Neural cell (in vitro differentiated cells): ENCODE measurements around the gene APRT. TPM values are rescaled to one million over a fixed set of nuclear protein-coding genes. Genes with fewer than 3 reads are reported as not detected.

ENCODE experiments used
- H2AFZ ChIP-seq: fragments of 200-600, 300-800 bp; sonication (generic), shearing (Covaris generic); 2 replicates; pipeline ENCODE4 v1.6.0; 2014; ENCODE audit warnings: low read depth, mild to moderate bottlenecking, antibody characterized with exemption, low read length, moderate library complexity
- H3F3A ChIP-seq: fragments of 200-600 bp; shearing (Covaris generic); 2 replicates; pipeline ENCODE4 v1.6.1; 2016; ENCODE audit warnings: mild to moderate bottlenecking, moderate library complexity, mixed read lengths, antibody characterized with exemption, low read length; ENCODE audit not compliant: insufficient read depth, poor library complexity, severe bottlenecking
- H3K27ac ChIP-seq: fragments of 200-600, 300-800 bp; sonication (generic), shearing (Covaris generic); 2 replicates; pipeline ENCODE4 v1.5.1; 2014; ENCODE audit warnings: mild to moderate bottlenecking, low read length, moderate library complexity
- H3K27me3 ChIP-seq: fragments of 300-800, 200-600 bp; sonication (generic), shearing (Covaris generic); 2 replicates; pipeline ENCODE4 v1.6.0; 2014; ENCODE audit warnings: mild to moderate bottlenecking, low read depth, low read length, moderate library complexity; ENCODE audit not compliant: insufficient read depth
- H3K36me3 ChIP-seq: fragments of 300-800, 200-600 bp; sonication (generic), shearing (Covaris generic); 2 replicates; pipeline ENCODE4 v1.5.1; 2014; ENCODE audit warnings: mild to moderate bottlenecking, antibody characterized with exemption, low read length, moderate library complexity; ENCODE audit not compliant: insufficient read depth
- H3K4me2 ChIP-seq: fragments of 300-800, 200-600 bp; sonication (generic), shearing (Covaris generic); 2 replicates; pipeline ENCODE4 v1.6.0; 2014; ENCODE audit warnings: mild to moderate bottlenecking, low read length
- H3K4me3 ChIP-seq: fragments of 300-800, 200-600 bp; sonication (generic), shearing (Covaris generic); 2 replicates; pipeline ENCODE4 v1.5.1; 2014; ENCODE audit warnings: mild to moderate bottlenecking, low read length, moderate library complexity
- H3K79me2 ChIP-seq: fragments of 200-600 bp; shearing (Covaris generic); replicated peaks from 2 replicates; pipeline ENCODE4 v1.6.0; 2014; ENCODE audit warnings: mild to moderate bottlenecking, low read length, moderate library complexity; ENCODE audit not compliant: insufficient read depth
- H3K9ac ChIP-seq: fragments of 300-800, 200-600 bp; sonication (generic), shearing (Covaris generic); 2 replicates; pipeline ENCODE4 v1.6.1; 2016; ENCODE audit warnings: mild to moderate bottlenecking, low read length, mixed read lengths
- H3K9me2 ChIP-seq: fragments of 200-600 bp; shearing (Covaris generic); 2 replicates; pipeline ENCODE4 v1.6.1; 2016; ENCODE audit warnings: mild to moderate bottlenecking, low read length, mixed read lengths; ENCODE audit not compliant: insufficient read depth
- H3K9me3 ChIP-seq: fragments of 200-600, 300-800 bp; sonication (generic), shearing (Covaris generic); 2 replicates; pipeline ENCODE4 v1.6.1; 2016; ENCODE audit warnings: mild to moderate bottlenecking, mixed run types, low read length, moderate library complexity, mixed read lengths
- H4K20me1 ChIP-seq: fragments of 200-600 bp; shearing (Covaris generic); 2 replicates; pipeline ENCODE4 v1.6.1; 2016; ENCODE audit warnings: mild to moderate bottlenecking, mixed run types; ENCODE audit not compliant: insufficient read depth
- EP300 ChIP-seq: fragments of 450-650 bp; conservative IDR thresholded peaks from 2 replicates; pipeline ENCODE4 v1.6.1; 2014; ENCODE audit warnings: antibody characterized with exemption, mild to moderate bottlenecking, moderate library complexity; ENCODE audit not compliant: poor library complexity, severe bottlenecking
- EZH2 ChIP-seq: fragments of 200-600, 300-800 bp; shearing (Covaris generic), sonication (generic); IDR thresholded peaks from 2 replicates; pipeline ENCODE4 v1.6.1; 2014; ENCODE audit warnings: antibody characterized with exemption, low read length, borderline replicate concordance, mild to moderate bottlenecking; ENCODE audit not compliant: insufficient read depth, poor library complexity, severe bottlenecking
- MXI1 ChIP-seq: fragments of 450-650 bp; conservative IDR thresholded peaks from 2 replicates; pipeline ENCODE4 v1.6.1; 2014; ENCODE audit warnings: antibody characterized with exemption, mild to moderate bottlenecking; ENCODE audit not compliant: poor library complexity, severe bottlenecking
- POLR2AphosphoS5 ChIP-seq: IDR thresholded peaks from 2 replicates; pipeline ENCODE4 v1.6.1; 2012
- RAD21 ChIP-seq: fragments of 450-650 bp; conservative IDR thresholded peaks from 2 replicates; pipeline ENCODE4 v1.6.1; 2014; ENCODE audit warnings: antibody characterized with exemption, mild to moderate bottlenecking, moderate library complexity
- SMC3 ChIP-seq: fragments of 450-650 bp; conservative IDR thresholded peaks from 2 replicates; pipeline ENCODE4 v1.6.1; 2014; ENCODE audit warnings: antibody characterized with exemption, mild to moderate bottlenecking, moderate library complexity; ENCODE audit not compliant: poor library complexity
- TAF1 ChIP-seq: IDR thresholded peaks from 2 replicates; pipeline ENCODE4 v1.6.1; 2012; ENCODE audit warnings: low read depth
- polyA plus RNA-seq: library from polyadenylated mRNA; depleted of rRNA; stranded (reverse); fragments of >200 nt; gene quantifications from 2 replicates; pipeline ENCODE4 v1.2.3, GENCODE V29; 2014
- TF ChIP-seq, protein P1 (sequence below): fragments of 450-650 bp; IDR thresholded peaks from 2 replicates; pipeline ENCODE4 v1.5.1; 2014; ENCODE audit warnings: antibody characterized with exemption, mild to moderate bottlenecking, moderate library complexity; ENCODE audit not compliant: poor library complexity, severe bottlenecking
- TF ChIP-seq, protein P2 (sequence below): IDR thresholded peaks from 2 replicates; pipeline ENCODE4 v1.6.1; 2012; ENCODE audit warnings: borderline replicate concordance

The APRT gene
- polyA plus RNA-seq, 1 donor from 2014 or later = 52.0 TPM

DNA sequence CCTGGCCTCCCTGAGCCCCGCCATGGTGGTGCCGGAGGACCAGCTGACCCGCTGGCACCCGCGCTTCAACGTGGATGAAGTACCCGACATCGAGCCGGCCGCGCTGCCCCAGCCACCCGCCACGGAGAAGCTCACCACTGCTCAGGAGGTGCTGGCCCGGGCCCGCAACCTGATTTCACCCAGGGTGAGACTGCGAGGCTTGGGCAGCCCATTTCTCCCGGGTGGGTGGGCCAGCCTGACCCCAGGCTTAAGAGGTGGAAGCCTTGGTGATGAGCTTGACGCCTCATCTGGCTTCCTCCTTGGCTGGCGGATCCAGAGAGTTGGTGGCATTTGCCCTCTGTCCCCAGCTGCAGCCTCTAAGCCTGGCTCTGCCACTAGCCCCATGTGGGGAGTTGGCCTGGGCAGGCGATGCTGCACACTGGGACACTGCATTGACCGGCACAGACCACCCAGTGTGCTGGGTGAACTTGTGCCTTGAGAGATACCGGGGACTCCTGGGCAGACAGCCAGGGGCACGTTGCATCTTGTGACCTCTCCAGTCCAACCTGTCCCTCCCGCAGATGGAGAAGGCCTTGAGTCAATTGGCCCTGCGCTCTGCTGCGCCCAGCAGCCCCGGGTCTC, 5.1 kb downstream of the APRT start:
- Histone ChIP-seq H3K9me2 (no peaks in the 10 kb centered on the region), H2AFZ (no peak overlapping the region), H3K27me3 (no peaks in the 10 kb centered on the region), H3K27ac (no peak overlapping the region), H3K79me2 (peaks cover 7% of the 10 kb centered on the region), H3F3A (no peaks in the 10 kb centered on the region), H3K9ac (no peak overlapping the region), H3K4me2 (no peak overlapping the region), H3K4me3 (no peak overlapping the region), H4K20me1 (no peaks in the 10 kb centered on the region), H3K36me3 (no peaks in the 10 kb centered on the region), H3K9me3 (no peaks in the 10 kb centered on the region)
- TF ChIP-seq EZH2 (no peak), RAD21 (no peak), MXI1 (no peak), EP300 (no peak), TAF1 (no peak), SMC3 (no peak), POLR2AphosphoS5 (no peak)
- TF ChIP-seq, protein P1, sequence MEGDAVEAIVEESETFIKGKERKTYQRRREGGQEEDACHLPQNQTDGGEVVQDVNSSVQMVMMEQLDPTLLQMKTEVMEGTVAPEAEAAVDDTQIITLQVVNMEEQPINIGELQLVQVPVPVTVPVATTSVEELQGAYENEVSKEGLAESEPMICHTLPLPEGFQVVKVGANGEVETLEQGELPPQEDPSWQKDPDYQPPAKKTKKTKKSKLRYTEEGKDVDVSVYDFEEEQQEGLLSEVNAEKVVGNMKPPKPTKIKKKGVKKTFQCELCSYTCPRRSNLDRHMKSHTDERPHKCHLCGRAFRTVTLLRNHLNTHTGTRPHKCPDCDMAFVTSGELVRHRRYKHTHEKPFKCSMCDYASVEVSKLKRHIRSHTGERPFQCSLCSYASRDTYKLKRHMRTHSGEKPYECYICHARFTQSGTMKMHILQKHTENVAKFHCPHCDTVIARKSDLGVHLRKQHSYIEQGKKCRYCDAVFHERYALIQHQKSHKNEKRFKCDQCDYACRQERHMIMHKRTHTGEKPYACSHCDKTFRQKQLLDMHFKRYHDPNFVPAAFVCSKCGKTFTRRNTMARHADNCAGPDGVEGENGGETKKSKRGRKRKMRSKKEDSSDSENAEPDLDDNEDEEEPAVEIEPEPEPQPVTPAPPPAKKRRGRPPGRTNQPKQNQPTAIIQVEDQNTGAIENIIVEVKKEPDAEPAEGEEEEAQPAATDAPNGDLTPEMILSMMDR = no peak
- TF ChIP-seq, protein P2, sequence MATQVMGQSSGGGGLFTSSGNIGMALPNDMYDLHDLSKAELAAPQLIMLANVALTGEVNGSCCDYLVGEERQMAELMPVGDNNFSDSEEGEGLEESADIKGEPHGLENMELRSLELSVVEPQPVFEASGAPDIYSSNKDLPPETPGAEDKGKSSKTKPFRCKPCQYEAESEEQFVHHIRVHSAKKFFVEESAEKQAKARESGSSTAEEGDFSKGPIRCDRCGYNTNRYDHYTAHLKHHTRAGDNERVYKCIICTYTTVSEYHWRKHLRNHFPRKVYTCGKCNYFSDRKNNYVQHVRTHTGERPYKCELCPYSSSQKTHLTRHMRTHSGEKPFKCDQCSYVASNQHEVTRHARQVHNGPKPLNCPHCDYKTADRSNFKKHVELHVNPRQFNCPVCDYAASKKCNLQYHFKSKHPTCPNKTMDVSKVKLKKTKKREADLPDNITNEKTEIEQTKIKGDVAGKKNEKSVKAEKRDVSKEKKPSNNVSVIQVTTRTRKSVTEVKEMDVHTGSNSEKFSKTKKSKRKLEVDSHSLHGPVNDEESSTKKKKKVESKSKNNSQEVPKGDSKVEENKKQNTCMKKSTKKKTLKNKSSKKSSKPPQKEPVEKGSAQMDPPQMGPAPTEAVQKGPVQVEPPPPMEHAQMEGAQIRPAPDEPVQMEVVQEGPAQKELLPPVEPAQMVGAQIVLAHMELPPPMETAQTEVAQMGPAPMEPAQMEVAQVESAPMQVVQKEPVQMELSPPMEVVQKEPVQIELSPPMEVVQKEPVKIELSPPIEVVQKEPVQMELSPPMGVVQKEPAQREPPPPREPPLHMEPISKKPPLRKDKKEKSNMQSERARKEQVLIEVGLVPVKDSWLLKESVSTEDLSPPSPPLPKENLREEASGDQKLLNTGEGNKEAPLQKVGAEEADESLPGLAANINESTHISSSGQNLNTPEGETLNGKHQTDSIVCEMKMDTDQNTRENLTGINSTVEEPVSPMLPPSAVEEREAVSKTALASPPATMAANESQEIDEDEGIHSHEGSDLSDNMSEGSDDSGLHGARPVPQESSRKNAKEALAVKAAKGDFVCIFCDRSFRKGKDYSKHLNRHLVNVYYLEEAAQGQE = no peak

DNA sequence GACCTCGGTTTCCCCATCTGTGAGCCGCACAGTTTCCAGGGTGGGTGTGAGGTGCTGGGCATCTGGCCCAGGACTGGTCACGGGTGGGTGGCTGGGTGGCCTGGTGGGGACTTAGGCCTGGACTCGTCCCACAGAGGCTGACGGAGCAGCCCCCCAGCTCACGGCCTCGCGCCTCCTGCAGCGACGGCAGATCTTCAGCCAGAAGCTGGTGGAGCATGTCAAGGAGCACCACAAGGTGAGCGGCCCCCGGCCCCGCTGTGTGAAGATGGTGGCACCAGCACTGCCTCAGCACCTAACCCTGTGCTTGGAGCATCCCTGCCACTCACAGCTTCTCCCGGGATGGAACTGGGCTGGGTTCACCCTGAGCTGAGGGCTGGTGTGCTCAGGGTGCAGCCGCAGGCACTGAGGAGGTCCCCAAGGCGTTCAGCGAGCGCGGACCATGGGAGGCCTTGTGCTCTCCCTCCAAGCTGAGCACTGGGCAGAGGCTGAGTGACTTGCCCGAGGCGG, 5.8 kb downstream of the APRT start:
- TF ChIP-seq, protein P2 = no peak
- no peak for TF ChIP-seq EP300
- no peak for TF ChIP-seq SMC3
- no peak for TF ChIP-seq EZH2
- no peak for TF ChIP-seq TAF1
- Histone ChIP-seq H3K4me2 (no peak overlapping the region), H3F3A (no peaks in the 10 kb centered on the region), H3K9ac (no peak overlapping the region), H3K36me3 (no peaks in the 10 kb centered on the region), H3K27ac (no peak overlapping the region), H3K9me3 (no peaks in the 10 kb centered on the region), H2AFZ (no peak overlapping the region), H4K20me1 (no peaks in the 10 kb centered on the region), H3K27me3 (no peaks in the 10 kb centered on the region), H3K4me3 (no peak overlapping the region), H3K9me2 (no peaks in the 10 kb centered on the region), H3K79me2 (peaks cover 7% of the 10 kb centered on the region)
